T follicular helper cell (primary cell): ENCODE results near the gene CHIC2.

Experiments used
- DNase-seq: peaks from one replicate; pipeline ENCODE4 v3.0.0-alpha.2; 2020; ENCODE audit warnings: low read depth

Gene CHIC2

DNA sequence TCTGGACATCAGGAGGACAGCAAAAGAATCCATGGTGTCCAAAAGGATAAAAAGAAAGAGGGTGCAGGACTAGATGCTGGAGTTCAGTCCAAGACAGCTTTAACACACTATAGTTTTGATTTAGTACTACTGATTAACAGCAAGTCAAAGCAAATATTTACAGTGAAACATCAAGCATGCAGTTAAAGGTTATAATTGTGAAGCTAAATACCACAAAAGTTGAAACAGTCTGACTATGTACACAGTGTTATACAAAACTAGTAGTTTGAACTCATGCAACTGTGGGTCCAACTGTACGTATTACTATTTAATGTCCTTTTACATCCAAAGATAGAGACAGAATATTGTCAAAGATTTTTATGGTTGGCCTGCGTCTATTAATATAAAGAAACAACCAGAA is 57.6 kb downstream of the CHIC2 start:
- no peak for DNase-seq

DNA sequence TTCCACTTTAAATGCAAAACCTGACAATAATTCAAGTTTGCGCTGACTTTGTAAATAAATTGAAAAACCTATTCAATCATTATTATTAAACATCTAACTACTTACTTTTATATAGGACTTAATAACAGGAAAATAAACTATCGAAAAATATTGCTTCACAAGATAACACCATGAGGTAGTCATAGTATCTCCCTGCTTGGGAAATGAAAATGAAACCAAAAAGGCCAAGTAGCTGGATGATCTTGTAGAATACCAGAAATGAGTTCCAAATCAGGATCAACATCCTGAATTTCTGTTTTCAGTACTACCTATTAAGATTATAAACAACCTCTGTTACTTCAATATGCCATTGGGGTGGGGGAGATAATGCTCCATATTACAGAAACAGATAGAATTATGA is 58.9 kb downstream of the CHIC2 start:
- no peak for DNase-seq

DNA sequence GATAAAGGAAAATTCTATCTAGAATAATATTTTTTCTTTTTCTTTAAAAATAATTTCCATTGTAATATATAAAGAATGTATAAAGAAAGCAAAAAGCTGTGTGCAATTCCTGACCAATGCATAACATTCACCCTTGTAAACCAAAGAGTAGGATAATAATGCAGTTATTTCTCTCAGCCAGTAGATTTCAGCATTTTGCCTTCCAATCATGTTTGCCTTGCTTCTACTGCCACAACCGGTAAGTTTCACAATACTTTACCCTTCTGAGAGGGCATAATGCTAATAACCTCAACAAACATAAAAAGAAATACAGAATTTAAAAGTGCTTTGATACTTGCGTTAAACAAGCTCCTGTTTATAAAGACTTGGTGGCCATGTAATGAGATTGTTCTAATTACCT is 59.9 kb downstream of the CHIC2 start:
- DNase-seq, result no peak

DNA sequence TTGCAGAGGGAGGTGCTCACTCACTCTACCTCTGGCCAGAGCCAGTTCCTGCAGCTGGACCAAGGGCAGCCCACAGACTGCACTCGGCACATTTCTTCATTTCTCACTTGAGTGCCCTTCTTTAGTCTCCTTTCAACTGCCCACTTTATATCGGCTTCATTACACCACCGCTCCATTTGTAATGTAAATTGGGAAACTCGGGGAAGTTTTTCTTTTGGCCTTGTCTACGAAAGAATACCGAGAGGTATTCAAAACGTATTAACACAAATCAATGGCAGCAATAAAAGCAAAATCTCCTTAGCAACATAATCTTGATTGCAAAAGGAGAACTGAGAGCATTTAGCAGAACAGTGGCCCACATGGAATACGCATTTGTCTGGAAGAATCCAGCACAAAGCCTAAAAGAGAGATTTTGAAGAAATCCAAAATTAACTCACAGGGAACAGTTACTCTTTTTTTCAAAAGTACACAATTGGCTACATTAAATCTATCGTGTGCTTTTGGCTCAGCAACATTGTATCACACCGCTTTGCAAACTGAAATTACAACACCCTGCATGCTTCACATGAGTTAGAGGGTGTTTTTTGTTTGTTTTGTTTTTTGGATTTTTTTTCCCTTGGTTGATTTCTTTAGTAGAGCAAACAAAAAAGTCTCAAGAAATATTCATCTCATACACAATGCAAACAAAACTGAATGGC is 62.6 kb downstream of the CHIC2 start:
- DNase-seq, result no peak

DNA sequence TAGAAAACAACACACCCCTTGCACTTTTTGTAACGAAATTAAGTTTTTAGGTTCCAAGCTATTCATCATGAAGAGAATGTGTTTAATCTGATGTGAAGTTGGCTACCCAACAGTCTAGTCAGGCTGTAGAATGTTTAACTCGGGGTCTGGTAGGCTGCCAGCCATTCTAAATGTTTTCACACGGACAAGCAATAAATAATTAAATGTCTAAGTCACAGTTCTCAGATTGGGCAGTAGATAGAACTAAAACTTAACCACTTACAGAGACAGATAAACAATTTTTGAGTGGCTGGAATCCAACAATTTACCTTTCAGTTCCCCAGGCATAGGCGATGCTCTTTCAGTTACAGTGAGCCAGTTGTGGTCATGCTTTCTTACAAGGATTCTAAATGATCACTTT is 66.5 kb downstream of the CHIC2 start:
- DNase-seq, result no peak

DNA sequence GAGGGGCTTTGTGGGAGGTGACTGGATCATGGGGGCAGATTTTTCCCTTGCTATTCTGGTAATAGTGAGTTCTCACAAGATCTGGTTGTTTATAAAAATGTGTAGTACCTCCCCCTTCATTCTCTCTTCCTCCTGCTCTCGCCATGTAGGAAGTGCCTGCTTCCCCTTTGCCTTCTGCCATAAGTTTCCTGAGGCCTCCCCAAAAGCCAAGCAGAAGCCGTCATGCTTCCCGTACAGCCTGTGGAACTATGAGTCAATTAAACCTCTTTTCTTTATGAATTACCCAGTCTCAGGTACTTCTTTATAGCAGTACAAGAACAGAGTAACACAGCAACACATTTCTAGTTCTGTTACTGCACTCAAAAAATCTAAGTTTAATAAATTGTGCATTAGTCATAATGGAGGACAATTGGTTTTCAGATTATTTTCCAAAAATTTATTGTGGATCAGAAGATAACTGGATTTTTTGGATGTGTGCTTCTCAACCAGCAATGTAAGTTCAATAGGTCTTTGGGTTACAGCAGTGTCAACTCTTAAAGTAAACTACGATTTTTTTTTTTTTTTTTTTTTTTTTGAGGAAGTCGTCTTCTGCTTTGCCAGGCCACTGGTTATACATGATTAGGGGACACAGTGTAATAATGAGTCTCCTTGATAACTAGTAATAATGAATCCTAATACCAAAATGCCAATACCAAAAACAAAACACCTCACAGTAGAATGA is 69.9 kb downstream of the CHIC2 start:
- no peak for DNase-seq

DNA sequence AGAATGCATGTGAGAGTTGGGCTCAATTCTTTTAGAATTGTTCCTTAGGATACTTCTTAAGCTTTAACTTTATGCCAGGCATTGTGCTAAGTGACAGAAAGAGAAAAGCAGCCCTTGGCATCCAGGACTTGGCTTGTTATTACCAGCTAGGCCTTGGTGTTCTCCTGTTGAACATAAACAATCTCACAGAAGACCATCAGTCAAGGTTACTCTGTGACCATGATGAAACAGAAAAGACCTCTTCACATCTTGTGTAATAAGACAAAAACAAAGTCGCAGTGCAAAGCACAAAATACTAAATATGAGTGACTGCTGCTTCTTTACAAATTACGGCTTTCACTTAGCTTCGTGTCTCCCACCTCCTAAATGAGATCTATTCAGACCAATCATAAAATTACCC is 71.6 kb downstream of the CHIC2 start:
- DNase-seq, result no peak

DNA sequence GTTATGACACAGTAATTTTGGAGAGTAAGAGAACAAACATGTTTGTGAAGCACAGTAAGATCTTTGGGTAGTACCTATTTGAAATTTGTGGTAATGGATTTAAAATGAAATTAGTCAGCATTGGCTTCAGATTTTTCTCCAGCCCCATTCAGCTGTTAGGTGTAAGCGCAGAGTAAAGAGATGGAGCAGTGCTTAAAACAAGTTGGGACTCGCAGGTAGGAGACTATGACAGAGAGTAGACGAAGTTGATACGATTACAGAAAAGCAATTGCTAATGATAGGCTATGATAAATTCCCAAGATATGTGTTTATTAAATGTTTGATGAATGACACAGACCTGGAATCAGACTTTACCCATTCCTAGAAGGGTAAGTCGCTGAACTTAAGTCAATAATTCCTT is 72.6 kb downstream of the CHIC2 start:
- no peak for DNase-seq

DNA sequence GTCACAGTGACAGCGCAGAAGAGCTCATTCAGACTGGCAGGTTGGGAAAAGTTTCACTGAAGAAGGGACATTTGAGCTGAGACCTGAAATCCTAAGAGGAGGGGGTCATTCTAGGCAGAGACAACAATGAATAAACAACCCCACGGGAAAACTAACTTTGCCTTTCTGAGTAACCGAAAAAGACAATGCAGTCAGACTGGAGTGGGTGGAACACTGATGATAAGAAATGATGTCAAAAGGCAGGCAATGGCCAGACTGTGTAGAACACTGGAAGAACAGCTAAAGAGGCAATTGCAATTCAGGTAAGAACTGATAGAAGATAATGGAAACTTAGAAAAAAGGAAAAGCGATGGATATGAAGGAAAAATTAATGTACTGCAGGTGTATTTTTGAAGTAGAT is 73.8 kb downstream of the CHIC2 start:
- DNase-seq, result no peak

DNA sequence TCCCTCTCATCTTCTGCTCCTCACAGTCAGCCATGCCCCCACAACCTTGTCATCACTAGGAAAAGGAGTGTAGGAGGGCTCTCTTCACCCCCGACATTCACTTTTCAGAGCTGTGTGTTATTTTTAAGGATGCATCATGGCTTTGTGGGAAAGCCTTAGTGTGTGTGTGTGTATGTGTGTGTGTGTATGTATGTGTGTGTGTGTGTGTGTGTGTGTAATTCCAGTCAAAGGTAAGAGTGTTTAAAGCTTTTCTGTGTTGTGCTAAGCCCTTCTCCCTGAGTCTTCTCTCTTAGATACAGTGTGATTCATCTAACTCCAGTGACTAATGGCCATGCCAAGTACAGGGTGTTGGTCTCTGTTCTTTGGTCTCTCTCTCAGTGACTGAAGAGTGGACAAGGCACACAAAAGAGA is 76.6 kb downstream of the CHIC2 start:
- no peak for DNase-seq

DNA sequence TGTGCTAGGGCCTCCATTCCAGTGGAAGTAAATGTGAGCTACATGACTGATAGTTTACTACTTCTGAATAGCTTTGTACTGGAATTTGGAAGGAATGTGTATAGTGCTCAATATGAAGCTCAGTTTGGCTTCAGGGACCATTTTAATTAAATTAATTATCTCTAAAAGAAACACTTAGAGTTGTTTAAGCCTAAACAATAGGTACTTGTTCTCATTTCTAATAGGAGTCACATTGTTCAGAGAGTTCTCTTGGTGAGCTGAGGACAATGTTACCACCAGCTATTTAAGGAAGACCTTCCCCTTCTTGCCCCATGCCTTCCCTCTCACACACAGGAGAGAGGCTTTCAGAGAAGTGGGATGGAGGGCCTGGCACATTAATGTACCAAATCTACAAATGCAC is 78.3 kb downstream of the CHIC2 start:
- DNase-seq, result no peak

DNA sequence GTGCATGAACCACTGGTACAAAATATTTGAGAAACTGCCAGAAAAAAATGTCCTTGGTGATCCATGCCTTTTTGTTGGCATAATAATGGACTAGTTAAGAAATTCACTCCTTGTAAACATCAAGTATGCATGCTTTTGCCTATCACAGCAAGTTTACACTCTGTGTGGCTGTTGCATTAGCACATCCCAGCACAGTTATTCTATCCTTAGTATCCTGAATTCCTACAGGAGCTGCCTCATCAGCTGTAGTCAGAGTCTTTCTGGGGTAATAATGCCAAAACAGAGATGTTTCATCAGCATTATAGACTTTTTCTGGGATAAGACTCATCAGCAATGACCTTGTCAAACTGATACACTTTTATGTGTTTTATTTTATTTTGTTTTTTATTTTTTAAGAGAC is 82.8 kb downstream of the CHIC2 start:
- DNase-seq, result no peak

DNA sequence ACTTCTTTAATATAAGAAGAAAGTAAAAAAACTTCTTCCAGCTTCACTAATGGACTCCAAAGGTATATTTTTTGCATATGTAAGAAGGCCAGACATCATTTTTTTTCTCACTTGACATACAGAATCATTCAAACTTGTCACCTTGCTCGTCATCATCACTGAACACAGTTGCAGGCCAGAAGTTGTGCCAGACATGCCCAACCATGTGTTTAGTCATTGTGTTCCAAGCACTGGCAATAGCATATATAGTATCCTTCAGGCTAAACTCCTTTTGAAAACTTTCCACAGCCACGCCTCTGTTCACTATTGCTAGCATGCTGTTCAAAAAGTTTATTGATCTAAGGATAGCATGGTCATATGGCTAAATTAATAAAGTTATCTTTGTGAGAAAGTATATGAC is 83.3 kb downstream of the CHIC2 start:
- DNase-seq, result no peak

DNA sequence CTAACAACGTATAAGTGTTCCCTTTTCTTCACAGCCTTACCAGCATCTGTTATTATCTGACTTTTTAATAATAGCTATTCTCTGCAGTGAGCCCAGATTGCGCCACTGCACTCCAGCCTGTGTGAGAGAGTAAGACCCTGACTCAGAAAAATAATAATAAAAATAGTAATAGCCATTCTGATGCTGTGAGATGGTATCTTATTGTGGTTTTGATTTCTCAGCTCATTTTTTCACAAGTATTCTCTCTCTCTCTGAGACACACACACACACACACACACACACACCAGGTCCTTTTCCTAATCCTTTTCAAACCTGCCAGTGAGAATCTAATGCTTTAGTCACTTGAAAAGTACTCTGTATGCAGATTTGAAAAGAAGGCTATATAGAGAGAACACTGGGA is 89.8 kb downstream of the CHIC2 start:
- DNase-seq, result no peak

DNA sequence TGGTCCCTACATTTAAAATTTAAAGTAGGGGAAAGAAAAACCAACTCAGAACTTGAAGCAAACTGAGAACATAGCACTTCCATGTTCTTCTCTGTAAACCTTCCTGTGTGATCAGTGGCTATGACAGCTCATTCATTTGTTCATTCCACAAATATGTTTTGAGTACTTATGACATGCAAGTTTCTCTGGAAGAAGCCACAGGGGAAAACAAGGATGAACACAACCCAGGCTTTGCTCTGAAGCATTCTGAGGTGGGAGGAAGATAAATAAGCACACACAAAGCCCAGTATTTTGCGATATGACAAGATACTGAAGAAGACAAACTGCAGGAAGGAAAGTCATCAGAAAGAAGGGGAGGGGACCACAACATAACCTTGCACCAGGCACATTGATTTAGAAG is 96.4 kb downstream of the CHIC2 start:
- no peak for DNase-seq

DNA sequence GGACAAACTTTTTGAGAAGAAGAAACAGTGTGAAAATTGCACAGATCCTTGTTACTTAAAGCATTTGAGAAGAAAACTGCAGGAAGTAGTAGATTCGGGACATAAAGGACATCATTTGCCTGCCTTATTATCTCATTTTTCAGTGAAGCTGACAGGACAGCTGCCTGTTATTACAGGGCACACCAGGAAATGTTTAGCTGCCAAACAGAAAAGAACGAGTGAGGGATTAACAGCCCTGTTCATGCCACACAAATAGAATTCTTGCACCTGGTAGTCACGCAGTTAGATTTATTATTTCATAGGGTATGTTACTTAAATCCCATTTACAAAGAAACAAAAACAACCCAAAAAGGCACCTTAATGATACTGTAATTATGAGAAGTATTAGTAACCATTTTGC is 100.6 kb downstream of the CHIC2 start:
- no peak for DNase-seq

DNA sequence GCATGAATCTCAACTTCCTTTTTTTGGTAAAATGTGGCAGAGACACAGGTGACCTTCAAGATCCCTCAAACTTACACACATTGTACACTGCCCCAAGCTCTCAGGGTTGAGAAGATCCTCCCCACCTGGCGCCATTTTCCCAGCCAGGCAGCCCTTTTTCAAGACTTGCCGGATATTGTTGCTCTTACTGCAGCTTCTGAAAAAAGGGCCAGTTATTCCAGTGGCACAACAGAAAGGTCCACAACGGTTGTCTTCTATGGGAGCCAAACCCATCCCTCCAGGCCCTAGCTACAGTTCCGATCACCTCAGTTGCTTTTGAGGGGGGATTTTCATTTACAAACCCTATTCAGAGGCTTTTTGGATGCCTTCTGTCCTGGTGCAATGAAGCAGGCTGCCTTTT is 101.1 kb downstream of the CHIC2 start:
- no peak for DNase-seq

DNA sequence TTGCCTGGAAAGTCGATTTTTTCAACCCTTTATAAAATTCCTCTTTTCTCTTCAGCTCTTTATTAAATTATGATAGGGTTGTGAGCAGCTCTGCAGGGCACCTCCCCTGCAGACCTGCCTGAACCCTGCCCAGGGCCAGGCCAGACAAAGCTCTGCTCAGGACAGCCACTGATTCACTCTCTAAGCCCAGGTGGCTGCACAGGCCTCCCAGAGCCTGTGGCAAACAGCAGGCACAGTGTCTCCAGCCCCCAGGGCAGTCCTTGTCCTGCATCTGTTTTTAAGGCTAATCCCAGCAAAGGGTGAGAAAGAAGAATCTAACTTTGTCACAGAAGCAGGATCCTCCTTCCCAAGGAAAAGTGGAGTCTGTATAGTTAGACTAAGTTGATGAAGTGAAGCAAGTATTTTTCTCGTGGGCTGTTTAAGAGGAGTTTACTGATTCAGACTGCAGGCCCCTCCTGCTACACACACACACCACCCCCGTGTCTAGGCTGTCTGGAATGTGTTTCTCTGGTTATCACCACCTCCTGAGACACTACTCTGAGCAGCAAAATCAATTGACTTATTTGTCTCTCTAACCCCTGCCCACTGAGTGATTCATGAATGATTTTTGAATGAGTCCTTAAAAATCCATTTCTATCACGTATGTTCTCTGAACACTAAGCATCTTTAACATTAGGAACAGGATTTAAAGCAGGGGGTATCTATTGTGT is 101.7 kb downstream of the CHIC2 start:
- DNase-seq, result no peak

DNA sequence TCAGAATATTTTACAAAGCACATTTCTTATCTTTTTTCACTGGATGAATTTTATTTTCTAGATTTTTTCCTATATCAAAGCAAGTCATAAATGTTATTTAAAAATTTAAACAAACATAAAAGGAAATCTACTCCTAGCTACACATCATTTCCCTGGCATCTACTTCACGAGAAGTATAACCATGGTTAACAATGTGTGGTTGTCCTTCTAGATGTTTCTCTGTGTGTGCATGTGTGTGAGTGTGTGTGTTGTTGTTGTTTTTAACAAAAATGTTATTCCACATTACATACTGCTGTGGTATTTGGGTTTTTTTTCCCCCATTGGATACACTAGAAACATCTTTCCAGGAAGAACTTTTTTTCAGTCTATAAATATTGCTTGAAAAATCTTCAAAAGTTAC is 103.1 kb downstream of the CHIC2 start:
- DNase-seq, result no peak

DNA sequence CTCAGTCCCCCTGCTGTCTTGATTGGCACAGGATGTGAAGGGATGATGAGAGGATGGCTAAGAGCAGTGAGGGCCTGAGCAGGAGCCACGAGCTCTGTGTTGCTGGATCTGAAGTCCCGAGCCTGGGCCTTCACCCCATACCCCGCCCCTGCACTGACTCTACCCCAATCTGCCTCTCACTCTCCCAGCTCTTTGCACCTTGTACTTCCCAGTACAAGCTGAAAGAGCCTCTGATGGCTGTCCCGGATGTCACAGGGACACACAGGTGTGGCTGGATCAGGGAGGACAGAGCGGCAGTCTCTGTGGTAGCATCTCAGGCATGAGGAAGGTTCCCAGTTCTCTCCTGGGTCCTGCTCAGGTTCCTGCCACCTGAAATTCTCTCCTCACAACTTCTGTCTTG is 103.6 kb downstream of the CHIC2 start:
- no peak for DNase-seq
